SK-N-MC (cell line): Measurements from ENCODE around the gene SH3BGR.

Source experiments
- EZH2 ChIP-seq: fragments of 200-600 bp; sonication (generic); IDR thresholded peaks from one replicate; pipeline ENCODE4 v1.6.1; 2017; ENCODE audit warnings: antibody characterized with exemption
- FOXP2 ChIP-seq: optimal IDR thresholded peaks from 2 replicates; pipeline ENCODE3; 2011; ENCODE audit warnings: mild to moderate bottlenecking, moderate library complexity; ENCODE audit not compliant: insufficient read depth; ENCODE audit errors: extremely low read length, control extremely low read depth
- POLR2AphosphoS5 ChIP-seq: IDR thresholded peaks from 2 replicates; pipeline ENCODE4 v1.6.1; 2012; ENCODE audit warnings: mild to moderate bottlenecking, low read depth, low read length, borderline replicate concordance

- TF ChIP-seq POLR2AphosphoS5 (no peak), EZH2 (no peak), FOXP2 (no peak)
These were observed 109.4 kb downstream of the SH3BGR start for GRCh38 chr21:39561140-39561539.
